Keratinocyte (primary cell): ENCODE measurements around the gene SPTLC2. TPM values are rescaled to one million over a fixed set of nuclear protein-coding genes. Genes with fewer than 3 reads are reported as not detected.
"Not testable (repeated sequence)": the region's sequence is repeated elsewhere in the genome, so short reads cannot be mapped to it uniquely, and the experiment has no call there.

ENCODE experiments used
- DNase-seq: peaks from one replicate; pipeline ENCODE4 v3.0.0-alpha.2; 2011; ENCODE audit warnings: low read depth, missing footprints, low spot score
- FAIRE-seq: peaks from 2 replicates; lab custom pipeline; 2011; peaks lifted over from hg19 to GRCh38; lab: Jason Lieb, UNC
- H2AFZ ChIP-seq: 2 replicates; pipeline ENCODE4 v1.6.0; 2012; ENCODE audit warnings: low read length, control low read depth, inconsistent platforms; ENCODE audit not compliant: control insufficient read depth
- H3K27ac ChIP-seq: 2 replicates; pipeline ENCODE4 v1.5.1; 2011; ENCODE audit warnings: low read length; ENCODE audit not compliant: control insufficient read depth, insufficient read depth
- H3K27me3 ChIP-seq: 3 replicates; pipeline ENCODE4 v1.6.0; 2011; ENCODE audit warnings: low read length; ENCODE audit not compliant: control insufficient read depth, insufficient read depth; ENCODE audit errors: extremely low read depth
- H3K36me3 ChIP-seq, 2 experiments: 2 replicates in 1 of 2; 3 replicates in 1 of 2; pipeline ENCODE4 v1.5.1; 2011; ENCODE audit warnings: low read length in 2 of 2, mild to moderate bottlenecking in 1 of 2; ENCODE audit not compliant: control insufficient read depth in 2 of 2, insufficient read depth in 2 of 2; ENCODE audit errors: extremely low read depth in 1 of 2
- H3K4me1 ChIP-seq: 3 replicates; pipeline ENCODE4 v1.5.1; 2011; ENCODE audit warnings: low read length; ENCODE audit not compliant: control insufficient read depth, insufficient read depth; ENCODE audit errors: extremely low read depth
- H3K4me2 ChIP-seq: 3 replicates; pipeline ENCODE4 v1.6.0; 2011; ENCODE audit warnings: low read depth, low read length; ENCODE audit not compliant: control insufficient read depth, insufficient read depth; ENCODE audit errors: extremely low read depth
- H3K4me3 ChIP-seq, 3 experiments: fragments of 200-600 bp in 1 of 3; sonication (generic) in 1 of 3; 2 replicates in 2 of 3; 3 replicates in 1 of 3; pipeline ENCODE4 v1.5.1; 2011 to 2016; ENCODE audit warnings: low read length in 3 of 3, mild to moderate bottlenecking in 3 of 3, control low read depth in 2 of 3, inconsistent platforms in 1 of 3, low read depth in 1 of 3, mixed read lengths in 1 of 3, mixed run types in 1 of 3, moderate library complexity in 1 of 3; ENCODE audit not compliant: control insufficient read depth in 2 of 3, insufficient read depth in 2 of 3; ENCODE audit errors: extremely low read depth in 1 of 3
- H3K79me2 ChIP-seq: 2 replicates; pipeline ENCODE4 v1.6.0; 2012; ENCODE audit warnings: low read length; ENCODE audit not compliant: control insufficient read depth, insufficient read depth
- H3K9ac ChIP-seq: 3 replicates; pipeline ENCODE4 v1.6.0; 2011; ENCODE audit warnings: low read length; ENCODE audit not compliant: control insufficient read depth, insufficient read depth; ENCODE audit errors: extremely low read depth
- H3K9me1 ChIP-seq: 3 replicates; pipeline ENCODE4 v1.6.0; 2011; ENCODE audit warnings: low read length; ENCODE audit not compliant: control insufficient read depth, insufficient read depth; ENCODE audit errors: extremely low read depth
- H3K9me3 ChIP-seq: 2 replicates; pipeline ENCODE4 v1.5.1; 2012; ENCODE audit warnings: low read depth, low read length; ENCODE audit not compliant: control insufficient read depth
- H4K20me1 ChIP-seq: 3 replicates; pipeline ENCODE4 v1.6.0; 2011; ENCODE audit warnings: low read length; ENCODE audit not compliant: control insufficient read depth, insufficient read depth; ENCODE audit errors: extremely low read depth
- CTCF ChIP-seq, 3 experiments: IDR thresholded peaks in 1 of 3; conservative IDR thresholded peaks in 1 of 3; optimal IDR thresholded peaks in 1 of 3; 2 replicates in 2 of 3; 3 replicates in 1 of 3; pipeline versions ENCODE3 to v1.5.1; 2011; ENCODE audit warnings: low read length in 3 of 3, mild to moderate bottlenecking in 3 of 3, moderate library complexity in 2 of 3, control low read depth in 1 of 3, inconsistent platforms in 1 of 3; ENCODE audit not compliant: insufficient read depth in 2 of 3; ENCODE audit errors: extremely low read depth in 1 of 3
- EZH2 ChIP-seq: IDR thresholded peaks from one replicate; pipeline ENCODE4 v1.6.1; 2012; ENCODE audit warnings: inconsistent platforms, mild to moderate bottlenecking, low read length, moderate library complexity
- dilution Hi-C: fragments of 300-500 bp; cut with MboI; formaldehyde crosslinking; loops from one replicate; pipeline ENCODE4 v1.7.0; 2020; ENCODE audit warnings: low sequenced_read_pairs; ENCODE audit not compliant: extremely low pct_ligation_motif_present
- polyA plus RNA-seq, 5 experiments: library from polyadenylated mRNA; depleted of rRNA in 3 of 5; stranded (reverse) in 3 of 5; stranded (forward) in 1 of 5; unstranded in 1 of 5; fragments of >200 nt; gene quantifications; 1 replicate in 1 of 5; 2 replicates in 3 of 5; 3 replicates in 1 of 5; pipeline versions ENCODE4 v1.2.1 to v1.2.3, GENCODE V29; 2011 to 2012; ENCODE audit warnings: missing spikeins in 2 of 5, low read depth in 1 of 5, low replicate concordance in 1 of 5

Gene SPTLC2
- polyA plus RNA-seq, 1 donor (not counting 4 experiments of a cell fraction or from before 2014, with no cell fraction given) = 46.8 TPM

DNA sequence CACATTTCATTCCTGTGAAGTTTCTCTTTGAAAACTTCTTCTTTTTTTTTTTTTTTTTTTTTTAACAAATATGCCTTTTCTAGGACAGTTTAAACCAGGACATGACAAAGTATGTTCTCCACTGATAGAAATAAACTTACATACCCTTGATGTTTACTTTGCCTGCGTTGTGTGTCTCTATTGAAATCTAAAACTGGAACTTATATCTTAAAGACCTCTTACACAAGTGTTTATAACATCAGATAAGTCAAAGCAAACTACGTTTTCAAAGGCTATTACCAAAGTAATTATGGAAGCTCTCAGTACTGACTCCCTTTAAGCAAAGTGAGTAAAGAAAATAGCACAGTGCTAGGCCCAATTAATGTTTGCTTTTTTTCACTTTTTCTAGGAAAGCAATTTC, 87.2 kb downstream of the SPTLC2 start:
- dilution Hi-C loops = no loop called here
- Histone ChIP-seq H3K79me2 (peaks cover 3% of the 10 kb centered on the region), H3K4me1 (no peaks in the 10 kb centered on the region), H2AFZ (no peak overlapping the region), H3K9me1 (no peaks in the 10 kb centered on the region), H3K27ac (no peak overlapping the region), H4K20me1 (no peaks in the 10 kb centered on the region), H3K4me3 (no peak overlapping the region), H3K27me3 (no peaks in the 10 kb centered on the region), H3K9me3 (no peaks in the 10 kb centered on the region), H3K9ac (no peak overlapping the region), H3K4me2 (no peak overlapping the region), H3K36me3 (peaks cover 0 to 2% of the 10 kb centered on the region in 2 experiments)
- DNase-seq (no peak), FAIRE-seq (no peak)
- TF ChIP-seq EZH2 = no peak
- TF ChIP-seq CTCF (optimal IDR thresholded peaks at IDR 0.05 in 1 of 3, IDR thresholded peaks at IDR 0.05 in 1 of 3, conservative IDR thresholded peaks at IDR 0.05 in 1 of 3; ENCODE audit: extremely low read depth in 1 of 3, insufficient read depth in 2 of 3, low read length in 3 of 3) = no peak

GRCh38 chr14:77528701-77529100, 87.7 kb downstream of the SPTLC2 start:
- H3K79me2 ChIP-seq, H3K27me3 ChIP-seq, H3K9me1 ChIP-seq, H2AFZ ChIP-seq, DNase-seq, H3K36me3 ChIP-seq, H3K9ac ChIP-seq, H3K4me3 ChIP-seq, dilution Hi-C loops, H3K9me3 ChIP-seq, H3K4me1 ChIP-seq, H4K20me1 ChIP-seq, FAIRE-seq, H3K4me2 ChIP-seq, H3K27ac ChIP-seq: not testable (repeated sequence)

DNA sequence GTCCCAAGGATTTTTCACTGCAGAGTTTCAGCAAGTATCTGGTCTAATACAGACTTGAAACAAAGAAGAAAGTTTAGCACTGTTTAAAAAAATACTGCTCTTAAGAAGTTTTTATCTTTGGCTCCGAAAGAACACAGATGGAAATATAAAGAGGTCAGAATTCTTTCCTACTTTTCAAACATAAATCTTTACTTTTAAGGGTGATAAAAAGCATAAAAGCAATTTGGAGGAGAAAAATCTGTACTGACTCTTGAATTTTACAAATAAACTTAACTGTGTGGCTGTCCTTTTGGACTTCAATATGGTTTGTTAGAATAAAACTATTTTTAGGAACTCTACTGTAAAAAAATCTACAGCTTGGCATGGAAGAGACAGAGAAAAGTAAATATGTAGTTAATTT, 90.2 kb downstream of the SPTLC2 start:
- Histone ChIP-seq H3K4me3 (no peak overlapping the region), H3K79me2 (peaks cover 6% of the 10 kb centered on the region), H3K27ac (no peak overlapping the region), H3K9me1 (no peaks in the 10 kb centered on the region), H3K4me2 (no peak overlapping the region), H3K9me3 (no peaks in the 10 kb centered on the region), H3K4me1 (no peaks in the 10 kb centered on the region), H4K20me1 (no peaks in the 10 kb centered on the region), H2AFZ (no peak overlapping the region), H3K27me3 (no peaks in the 10 kb centered on the region), H3K36me3 (peaks cover under 1 to 5% of the 10 kb centered on the region in 2 experiments), H3K9ac (no peak overlapping the region)
- FAIRE-seq (no peak), DNase-seq (no peak)
- dilution Hi-C loops = no loop called here
- no peak for TF ChIP-seq EZH2
- no peak for TF ChIP-seq CTCF (optimal IDR thresholded peaks at IDR 0.05 in 1 of 3, IDR thresholded peaks at IDR 0.05 in 1 of 3, conservative IDR thresholded peaks at IDR 0.05 in 1 of 3; ENCODE audit: extremely low read depth in 1 of 3, insufficient read depth in 2 of 3, low read length in 3 of 3)
